Neural cell (in vitro differentiated cells): ENCODE data around the gene KRTAP10-2. TPM values are rescaled to one million over a fixed set of nuclear protein-coding genes. Genes with fewer than 3 reads are reported as not detected.

ENCODE experiments used
- H2AFZ ChIP-seq: fragments of 200-600, 300-800 bp; sonication (generic), shearing (Covaris generic); 2 replicates; pipeline ENCODE4 v1.6.0; 2014; ENCODE audit warnings: low read depth, mild to moderate bottlenecking, antibody characterized with exemption, low read length, moderate library complexity
- H3F3A ChIP-seq: fragments of 200-600 bp; shearing (Covaris generic); 2 replicates; pipeline ENCODE4 v1.6.1; 2016; ENCODE audit warnings: mild to moderate bottlenecking, moderate library complexity, mixed read lengths, antibody characterized with exemption, low read length; ENCODE audit not compliant: insufficient read depth, poor library complexity, severe bottlenecking
- H3K27ac ChIP-seq: fragments of 200-600, 300-800 bp; sonication (generic), shearing (Covaris generic); 2 replicates; pipeline ENCODE4 v1.5.1; 2014; ENCODE audit warnings: mild to moderate bottlenecking, low read length, moderate library complexity
- H3K27me3 ChIP-seq: fragments of 300-800, 200-600 bp; sonication (generic), shearing (Covaris generic); 2 replicates; pipeline ENCODE4 v1.6.0; 2014; ENCODE audit warnings: mild to moderate bottlenecking, low read depth, low read length, moderate library complexity; ENCODE audit not compliant: insufficient read depth
- H3K36me3 ChIP-seq: fragments of 300-800, 200-600 bp; sonication (generic), shearing (Covaris generic); 2 replicates; pipeline ENCODE4 v1.5.1; 2014; ENCODE audit warnings: mild to moderate bottlenecking, antibody characterized with exemption, low read length, moderate library complexity; ENCODE audit not compliant: insufficient read depth
- H3K4me2 ChIP-seq: fragments of 300-800, 200-600 bp; sonication (generic), shearing (Covaris generic); 2 replicates; pipeline ENCODE4 v1.6.0; 2014; ENCODE audit warnings: mild to moderate bottlenecking, low read length
- H3K4me3 ChIP-seq: fragments of 300-800, 200-600 bp; sonication (generic), shearing (Covaris generic); 2 replicates; pipeline ENCODE4 v1.5.1; 2014; ENCODE audit warnings: mild to moderate bottlenecking, low read length, moderate library complexity
- H3K79me2 ChIP-seq: fragments of 200-600 bp; shearing (Covaris generic); replicated peaks from 2 replicates; pipeline ENCODE4 v1.6.0; 2014; ENCODE audit warnings: mild to moderate bottlenecking, low read length, moderate library complexity; ENCODE audit not compliant: insufficient read depth
- H3K9ac ChIP-seq: fragments of 300-800, 200-600 bp; sonication (generic), shearing (Covaris generic); 2 replicates; pipeline ENCODE4 v1.6.1; 2016; ENCODE audit warnings: mild to moderate bottlenecking, low read length, mixed read lengths
- H3K9me2 ChIP-seq: fragments of 200-600 bp; shearing (Covaris generic); 2 replicates; pipeline ENCODE4 v1.6.1; 2016; ENCODE audit warnings: mild to moderate bottlenecking, low read length, mixed read lengths; ENCODE audit not compliant: insufficient read depth
- H3K9me3 ChIP-seq: fragments of 200-600, 300-800 bp; sonication (generic), shearing (Covaris generic); 2 replicates; pipeline ENCODE4 v1.6.1; 2016; ENCODE audit warnings: mild to moderate bottlenecking, mixed run types, low read length, moderate library complexity, mixed read lengths
- H4K20me1 ChIP-seq: fragments of 200-600 bp; shearing (Covaris generic); 2 replicates; pipeline ENCODE4 v1.6.1; 2016; ENCODE audit warnings: mild to moderate bottlenecking, mixed run types; ENCODE audit not compliant: insufficient read depth
- CTCF ChIP-seq: fragments of 450-650 bp; IDR thresholded peaks from 2 replicates; pipeline ENCODE4 v1.5.1; 2014; ENCODE audit warnings: antibody characterized with exemption, mild to moderate bottlenecking, moderate library complexity; ENCODE audit not compliant: poor library complexity, severe bottlenecking
- EP300 ChIP-seq: fragments of 450-650 bp; conservative IDR thresholded peaks from 2 replicates; pipeline ENCODE4 v1.6.1; 2014; ENCODE audit warnings: antibody characterized with exemption, mild to moderate bottlenecking, moderate library complexity; ENCODE audit not compliant: poor library complexity, severe bottlenecking
- EZH2 ChIP-seq: fragments of 200-600, 300-800 bp; shearing (Covaris generic), sonication (generic); IDR thresholded peaks from 2 replicates; pipeline ENCODE4 v1.6.1; 2014; ENCODE audit warnings: antibody characterized with exemption, low read length, borderline replicate concordance, mild to moderate bottlenecking; ENCODE audit not compliant: insufficient read depth, poor library complexity, severe bottlenecking
- MXI1 ChIP-seq: fragments of 450-650 bp; conservative IDR thresholded peaks from 2 replicates; pipeline ENCODE4 v1.6.1; 2014; ENCODE audit warnings: antibody characterized with exemption, mild to moderate bottlenecking; ENCODE audit not compliant: poor library complexity, severe bottlenecking
- POLR2AphosphoS5 ChIP-seq: IDR thresholded peaks from 2 replicates; pipeline ENCODE4 v1.6.1; 2012
- RAD21 ChIP-seq: fragments of 450-650 bp; conservative IDR thresholded peaks from 2 replicates; pipeline ENCODE4 v1.6.1; 2014; ENCODE audit warnings: antibody characterized with exemption, mild to moderate bottlenecking, moderate library complexity
- REST ChIP-seq: IDR thresholded peaks from 2 replicates; pipeline ENCODE4 v1.6.1; 2012; ENCODE audit warnings: borderline replicate concordance
- SMC3 ChIP-seq: fragments of 450-650 bp; conservative IDR thresholded peaks from 2 replicates; pipeline ENCODE4 v1.6.1; 2014; ENCODE audit warnings: antibody characterized with exemption, mild to moderate bottlenecking, moderate library complexity; ENCODE audit not compliant: poor library complexity
- TAF1 ChIP-seq: IDR thresholded peaks from 2 replicates; pipeline ENCODE4 v1.6.1; 2012; ENCODE audit warnings: low read depth
- polyA plus RNA-seq: library from polyadenylated mRNA; depleted of rRNA; stranded (reverse); fragments of >200 nt; gene quantifications from 2 replicates; pipeline ENCODE4 v1.2.3, GENCODE V29; 2014

The KRTAP10-2 gene
- polyA plus RNA-seq, 1 donor from 2014 or later: not detected

GRCh38 chr21:44564886-44565598 is 13.7 kb upstream of the KRTAP10-2 start:
- TF ChIP-seq MXI1 (no peak), RAD21 (no peak), EZH2 (no peak), SMC3 (no peak), POLR2AphosphoS5 (no peak), EP300 (no peak), TAF1 (no peak), CTCF (no peak), REST (no peak)

GRCh38 chr21:44564099-44564498 is 12.8 kb upstream of the KRTAP10-2 start:
- H3K4me2 ChIP-seq: no peak overlapping the region
- no peak overlapping the region for H3K9ac ChIP-seq
- no peaks in the 10 kb centered on the region for H3K9me3 ChIP-seq
- TF ChIP-seq TAF1 (no peak), POLR2AphosphoS5 (no peak), SMC3 (no peak), REST (no peak), EZH2 (no peak), RAD21 (no peak), CTCF (no peak), EP300 (no peak), MXI1 (no peak)
- H3K79me2 ChIP-seq: no peaks in the 10 kb centered on the region
- H2AFZ ChIP-seq: no peak overlapping the region
- no peak overlapping the region for H3K27ac ChIP-seq
- H3K27me3 ChIP-seq: no peaks in the 10 kb centered on the region
- no peaks in the 10 kb centered on the region for H3K36me3 ChIP-seq
- no peaks in the 10 kb centered on the region for H3K9me2 ChIP-seq
- no peaks in the 10 kb centered on the region for H3F3A ChIP-seq
- no peaks in the 10 kb centered on the region for H4K20me1 ChIP-seq
- no peak overlapping the region for H3K4me3 ChIP-seq

More at GRCh38 chr21:44564886-44565598, 13.7 kb upstream of the KRTAP10-2 start:
- no peaks in the 10 kb centered on the region for H3K36me3 ChIP-seq
- no peak overlapping the region for H3K4me3 ChIP-seq
- no peak overlapping the region for H3K27ac ChIP-seq
- no peak overlapping the region for H2AFZ ChIP-seq
- no peak overlapping the region for H3K4me2 ChIP-seq
- no peak overlapping the region for H3K9ac ChIP-seq
- H3F3A ChIP-seq: no peaks in the 10 kb centered on the region
- no peaks in the 10 kb centered on the region for H3K9me2 ChIP-seq
- H3K9me3 ChIP-seq: no peaks in the 10 kb centered on the region
- H4K20me1 ChIP-seq: no peaks in the 10 kb centered on the region
- H3K79me2 ChIP-seq: no peaks in the 10 kb centered on the region
- no peaks in the 10 kb centered on the region for H3K27me3 ChIP-seq
